B cell (primary cell): ENCODE measurements around the gene SORT1. TPM values are rescaled to one million over a fixed set of nuclear protein-coding genes. Genes with fewer than 3 reads are reported as not detected.

Source experiments
- ATAC-seq: fragments of 200-7000 bp; cut with Tn5 transposase; one replicate; pipeline ENCODE4 v1.10.0; 2021; ENCODE audit warnings: low read depth, mild to moderate bottlenecking, moderate number of reproducible peaks, moderate library complexity
- CTCF ChIA-PET: fragments of 350-600 bp; sonication (Branson Sonifier 250); formaldehyde crosslinking; loops from one replicate; lab custom pipeline; 2021; ENCODE audit warnings: antibody characterized with exemption, inconsistent platforms; lab: Charles Lee
- POLR2A ChIA-PET: fragments of 350-600 bp; sonication (Branson Sonifier 250); formaldehyde crosslinking; loops from one replicate; lab custom pipeline; 2021; ENCODE audit warnings: antibody characterized with exemption; lab: Charles Lee
- DNase-seq: peaks from one replicate; pipeline ENCODE4 v3.0.0; 2013
- H2AFZ ChIP-seq: 2 replicates; pipeline ENCODE4 v1.6.1; 2012; ENCODE audit warnings: mild to moderate bottlenecking, low read depth, low read length; ENCODE audit not compliant: insufficient read depth, poor library complexity, severe bottlenecking
- H3K27ac ChIP-seq, 2 donors: 1 replicate in 1 of 2; 2 replicates in 1 of 2; pipeline ENCODE4 v1.5.1; 2012 to 2013; ENCODE audit warnings: low read length in 2 of 2, mild to moderate bottlenecking in 2 of 2, moderate library complexity in 1 of 2
- H3K27me3 ChIP-seq, 4 experiments: fragments of 200-600 bp in 1 of 4; sonication (generic) in 1 of 4; replicated peaks in 1 of 4; 1 replicate in 2 of 4; 2 replicates in 2 of 4; pipeline versions ENCODE4 v1.6.1 to v1.7.0; 2013 to 2016; ENCODE audit warnings: low read length in 3 of 4, mild to moderate bottlenecking in 2 of 4, mixed read lengths in 1 of 4, moderate library complexity in 1 of 4; ENCODE audit not compliant: insufficient read depth in 4 of 4, control insufficient read depth in 3 of 4; ENCODE audit errors: control extremely low read depth in 1 of 4
- H3K36me3 ChIP-seq, 2 experiments: replicated peaks in 1 of 2; 1 replicate in 1 of 2; 2 replicates in 1 of 2; pipeline versions ENCODE4 v1.6.1 to v1.7.1; 2013; ENCODE audit warnings: low read length in 1 of 2; ENCODE audit not compliant: insufficient read depth in 2 of 2, control insufficient read depth in 1 of 2; ENCODE audit errors: control extremely low read depth in 1 of 2, extremely low read depth in 1 of 2
- H3K4me1 ChIP-seq, 2 donors: fragments of 200-600 bp in 1 of 2; sonication (generic) in 1 of 2; 1 replicate in 1 of 2; 2 replicates in 1 of 2; pipeline versions ENCODE4 v1.5.1 to v1.6.1; 2013 to 2017; ENCODE audit warnings: low read length in 2 of 2; ENCODE audit not compliant: control insufficient read depth in 2 of 2, insufficient read depth in 2 of 2
- H3K4me2 ChIP-seq: replicated peaks from 2 replicates; pipeline ENCODE3; 2012; ENCODE audit warnings: mild to moderate bottlenecking, low read depth, low read length; ENCODE audit not compliant: poor library complexity, severe bottlenecking
- H3K4me3 ChIP-seq, 5 experiments: fragments of 200-600 bp in 1 of 5; sonication (generic) in 1 of 5; 1 replicate in 3 of 5; 2 replicates in 2 of 5; pipeline versions ENCODE4 v1.5.1 to v1.7.0; 2011 to 2016; ENCODE audit warnings: low read length in 4 of 5, mild to moderate bottlenecking in 4 of 5, low read depth in 2 of 5, control low read depth in 1 of 5, moderate library complexity in 1 of 5; ENCODE audit not compliant: insufficient read depth in 1 of 5; ENCODE audit errors: control extremely low read depth in 1 of 5, extremely low read depth in 1 of 5
- H3K79me2 ChIP-seq: fragments of 200-600 bp; sonication (generic); one replicate; pipeline ENCODE4 v1.6.0; 2016; ENCODE audit warnings: low read length; ENCODE audit not compliant: control insufficient read depth, insufficient read depth
- H3K9ac ChIP-seq: fragments of 200-600 bp; sonication (generic); 2 replicates; pipeline ENCODE4 v1.6.1; 2017; ENCODE audit warnings: mild to moderate bottlenecking, low read length, moderate library complexity
- H3K9me3 ChIP-seq, 3 donors: one replicate each; pipeline versions ENCODE4 v1.6.1 to v1.7.1; 2013; ENCODE audit warnings: low read length in 2 of 3; ENCODE audit not compliant: control insufficient read depth in 2 of 3, insufficient read depth in 1 of 3; ENCODE audit errors: control extremely low read depth in 1 of 3
- H4K20me1 ChIP-seq: 2 replicates; pipeline ENCODE4 v1.6.0; 2012; ENCODE audit warnings: mild to moderate bottlenecking, low read length; ENCODE audit not compliant: insufficient read depth, control insufficient read depth, poor library complexity, severe bottlenecking
- H3K27ac Mint-ChIP-seq: one replicate; pipeline ENCODE4 v1.8.0; 2021; ENCODE audit warnings: mixed read lengths
- H3K27me3 Mint-ChIP-seq: one replicate; pipeline ENCODE4 v1.8.0; 2021; ENCODE audit warnings: mixed read lengths
- H3K4me1 Mint-ChIP-seq: one replicate; pipeline ENCODE4 v1.8.0; 2021; ENCODE audit warnings: mixed read lengths
- H3K4me3 Mint-ChIP-seq: one replicate; pipeline ENCODE4 v1.8.0; 2021; ENCODE audit warnings: mixed read lengths
- H3K9me3 Mint-ChIP-seq: one replicate; pipeline ENCODE4 v1.8.0; 2022; ENCODE audit warnings: mixed read lengths; ENCODE audit not compliant: insufficient read depth
- CTCF ChIP-seq: fragments of 200-600 bp; IDR thresholded peaks from one replicate; pipeline ENCODE4 v1.8.0; 2022; ENCODE audit warnings: antibody characterized with exemption, mild to moderate bottlenecking
- EZH2 ChIP-seq: IDR thresholded peaks from 2 replicates; pipeline ENCODE4 v1.6.1; 2012; ENCODE audit warnings: borderline replicate concordance, low read depth, mild to moderate bottlenecking, moderate library complexity, low read length; ENCODE audit not compliant: insufficient read depth, poor library complexity, severe bottlenecking
- WGBS: methylation state at CpG from one replicate; pipeline ENCODE4 v1.1.5; 2013; ENCODE audit warnings: missing lambda C conversion rate; ENCODE audit not compliant: insufficient coverage; 5-methylcytosine and 5-hydroxymethylcytosine counted together
- intact Hi-C: fragments of 100-400 bp; cut with micrococcal nuclease; formaldehyde crosslinking; loops from one replicate; pipeline ENCODE4 v1.10.0; 2022
- polyA plus RNA-seq: library from polyadenylated mRNA; depleted of rRNA; stranded (reverse); fragments of >200 nt; gene quantifications from 2 replicates; pipeline ENCODE4 v1.2.3, GENCODE V29; 2012
- total RNA-seq, 2 donors: library from RNA; stranded (reverse); fragments of 120-200 nt in 1 of 2; gene quantifications; 1 replicate in 1 of 2; 2 replicates in 1 of 2; pipeline versions ENCODE4 v1.2.3 to v1.2.4, GENCODE V29; 2013 to 2022

Gene SORT1
- total and polyA plus RNA-seq, 2 donors (not counting 1 experiment from before 2014, with no cell fraction given): 0.13 to 0.25 TPM

- intact Hi-C loops: no loop called here
- Mint-ChIP-seq H3K27me3 (no peaks in the 10 kb centered on the region), H3K27ac (no peak overlapping the region), H3K4me3 (no peak overlapping the region), H3K4me1 (no peaks in the 10 kb centered on the region), H3K9me3 (no peaks in the 10 kb centered on the region)
- H3K4me3 ChIP-seq: no peak overlapping the region
- 88% methylated on average over 1 of the region's 6 CpGs for WGBS
- POLR2A ChIA-PET: no interaction called here
- no peak for DNase-seq
- no peaks in the 10 kb centered on the region for H3K4me1 ChIP-seq
- no peaks in the 10 kb centered on the region for H3K36me3 ChIP-seq
- no peaks in the 10 kb centered on the region for H3K79me2 ChIP-seq
- CTCF ChIA-PET: no interaction called here
- H3K4me2 ChIP-seq: no peak overlapping the region
- no peak overlapping the region for H3K9ac ChIP-seq
- no peaks in the 10 kb centered on the region for H4K20me1 ChIP-seq
- peaks cover 0 to 4% (median 0%) of the 10 kb centered on the region in 4 experiments for H3K27me3 ChIP-seq
- no peak overlapping the region for H3K27ac ChIP-seq
- no peaks in the 10 kb centered on the region for H3K9me3 ChIP-seq
- no peak for TF ChIP-seq EZH2
- TF ChIP-seq CTCF: no peak
- no peak for ATAC-seq
- no peak overlapping the region for H2AFZ ChIP-seq
Observed at GRCh38 chr1:109271458-109271857, 126.3 kb downstream of the SORT1 start.

- Histone ChIP-seq H3K4me1 (no peaks in the 10 kb centered on the region), H2AFZ (no peak overlapping the region), H3K4me3 (no peak overlapping the region), H3K27me3 (peaks cover 0 to 4% (median 0%) of the 10 kb centered on the region in 4 experiments), H4K20me1 (no peaks in the 10 kb centered on the region), H3K36me3 (no peaks in the 10 kb centered on the region), H3K4me2 (no peak overlapping the region), H3K9me3 (no peaks in the 10 kb centered on the region), H3K9ac (no peak overlapping the region), H3K79me2 (no peaks in the 10 kb centered on the region), H3K27ac (no peak overlapping the region)
- no peak overlapping the region for H3K27ac Mint-ChIP-seq
- intact Hi-C loops: no loop called here
- CTCF ChIA-PET: no interaction called here
- no peak for ATAC-seq
- POLR2A ChIA-PET: no interaction called here
- 96% methylated on average over 18 of the region's 20 CpGs for WGBS
- H3K27me3 Mint-ChIP-seq: no peaks in the 10 kb centered on the region
- no peak for TF ChIP-seq CTCF
- TF ChIP-seq EZH2: no peak
- no peak overlapping the region for H3K4me3 Mint-ChIP-seq
- H3K9me3 Mint-ChIP-seq: no peaks in the 10 kb centered on the region
- no peak for DNase-seq
- no peaks in the 10 kb centered on the region for H3K4me1 Mint-ChIP-seq
Observed at GRCh38 chr1:109270623-109271317, 126.9 kb downstream of the SORT1 start.
